HG03103 (cell line): Measurements from ENCODE around the gene RIC8B.

Source experiments
- ATAC-seq: cut with Tn5 transposase; IDR thresholded peaks from one replicate; pipeline ENCODE4 v1.9.1; 2021; ENCODE audit warnings: low read depth; ENCODE audit not compliant: unreplicated experiment

The RIC8B gene

GRCh38 chr12:106791531-106791930, 17.0 kb downstream of the RIC8B start:
- ATAC-seq = no peak

DNA sequence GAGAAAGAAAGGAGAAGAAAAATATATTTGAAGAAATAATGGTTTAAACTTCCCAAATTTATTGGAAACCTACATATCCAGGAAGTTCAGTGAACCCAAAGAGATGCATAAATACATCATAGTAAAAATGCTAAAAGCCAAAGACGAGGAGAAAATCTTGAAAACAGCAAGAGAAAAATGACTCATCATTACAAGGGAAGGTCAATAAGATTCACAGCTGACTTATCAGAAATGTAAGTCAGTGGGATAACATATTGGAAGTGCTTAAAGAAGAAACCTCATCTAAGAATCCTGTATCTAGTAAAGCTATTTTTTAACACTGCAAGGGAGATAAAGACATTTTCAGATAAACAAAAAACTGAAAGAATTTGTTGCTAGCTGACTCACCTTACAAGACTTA, 19.9 kb downstream of the RIC8B start:
- ATAC-seq = no peak

- ATAC-seq = no peak
Measured at GRCh38 chr12:106801167-106801708, 26.8 kb downstream of the RIC8B start.

- ATAC-seq = no peak
Measured at GRCh38 chr12:106801830-106802533, 27.5 kb downstream of the RIC8B start.

DNA sequence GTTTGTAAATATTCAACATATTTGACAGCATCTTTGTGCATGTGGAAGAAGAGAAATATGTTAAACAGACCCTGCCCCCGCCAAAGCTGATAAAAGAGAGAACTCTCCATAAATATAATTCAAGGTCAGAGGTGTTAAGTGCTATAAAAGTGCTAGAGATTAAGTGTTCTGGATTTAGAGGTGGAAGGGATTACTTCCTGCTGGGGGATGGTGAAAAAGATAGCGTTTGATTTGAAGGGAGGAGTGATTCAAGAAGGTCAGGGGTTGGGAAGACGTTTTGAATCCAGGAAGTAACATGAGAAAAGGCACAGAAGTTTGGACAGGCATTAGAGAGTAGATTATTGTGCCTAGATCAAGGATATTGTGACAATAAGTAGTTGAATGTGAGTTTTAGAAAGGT, 30.2 kb downstream of the RIC8B start:
- ATAC-seq = no peak

- ATAC-seq = no peak
Measured at GRCh38 chr12:106814714-106815113, 40.2 kb downstream of the RIC8B start.

DNA sequence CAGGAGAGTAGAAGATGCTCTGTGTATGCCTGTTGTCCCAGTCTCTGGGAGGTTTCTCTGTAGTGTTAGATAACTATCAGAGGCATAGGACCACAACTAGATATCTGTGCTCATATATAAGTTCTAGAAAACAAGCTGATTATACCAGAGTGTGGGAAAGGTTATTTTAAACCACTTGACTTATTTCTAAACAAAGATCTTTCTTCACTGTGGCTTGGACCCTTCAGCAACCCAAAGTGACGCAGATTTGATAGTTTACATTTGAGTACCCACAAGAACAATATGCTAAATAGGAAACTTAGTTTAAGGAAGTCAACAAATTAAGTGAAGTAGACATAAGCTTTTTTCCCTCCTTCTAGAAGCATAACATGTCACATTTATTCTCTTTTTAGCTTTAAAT, 41.3 kb downstream of the RIC8B start:
- no peak for ATAC-seq

GRCh38 chr12:106816231-106816630, 41.7 kb downstream of the RIC8B start:
- ATAC-seq = no peak

- no peak for ATAC-seq
Measured at GRCh38 chr12:106819991-106820390, 45.5 kb downstream of the RIC8B start.

- no peak for ATAC-seq
Measured at GRCh38 chr12:106831699-106832098, 57.2 kb downstream of the RIC8B start.

DNA sequence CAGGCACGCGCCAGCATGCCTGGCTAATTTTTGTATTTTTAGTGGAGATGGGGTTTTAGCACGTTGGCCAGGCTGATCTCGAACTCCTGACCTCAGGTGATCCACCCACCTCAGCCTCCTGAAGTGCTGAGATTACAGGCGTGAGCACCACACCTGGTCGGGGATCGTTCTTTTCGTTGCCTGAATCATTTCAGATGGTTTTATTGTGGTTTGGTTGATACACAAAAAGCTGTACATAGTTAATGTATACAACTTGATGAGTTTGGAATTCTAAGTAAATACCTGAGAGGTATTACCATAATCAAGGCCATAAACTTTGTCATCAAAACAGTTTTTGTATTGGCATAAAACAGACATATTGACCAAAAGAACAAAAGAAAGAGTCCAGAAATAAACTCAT, 63.3 kb downstream of the RIC8B start:
- no peak for ATAC-seq

DNA sequence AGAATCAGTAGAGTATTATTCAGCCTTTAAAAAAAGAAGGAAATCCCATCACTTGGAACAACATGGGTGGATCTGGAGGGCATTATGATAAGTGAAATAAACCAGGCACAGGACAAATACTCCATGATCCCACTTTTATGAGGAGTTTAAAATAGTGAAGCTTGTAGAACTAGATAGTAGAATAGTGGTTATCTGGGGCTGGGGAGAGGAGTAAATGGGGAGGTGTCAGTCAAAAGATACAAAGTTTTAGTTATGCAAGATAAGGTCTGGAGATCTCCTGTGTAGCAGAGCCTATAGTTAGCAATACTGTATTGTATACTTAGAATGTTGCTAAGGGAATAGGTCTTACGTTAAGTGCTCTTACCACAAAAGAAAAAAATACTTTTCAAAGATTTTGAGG, 64.9 kb downstream of the RIC8B start:
- ATAC-seq = no peak

DNA sequence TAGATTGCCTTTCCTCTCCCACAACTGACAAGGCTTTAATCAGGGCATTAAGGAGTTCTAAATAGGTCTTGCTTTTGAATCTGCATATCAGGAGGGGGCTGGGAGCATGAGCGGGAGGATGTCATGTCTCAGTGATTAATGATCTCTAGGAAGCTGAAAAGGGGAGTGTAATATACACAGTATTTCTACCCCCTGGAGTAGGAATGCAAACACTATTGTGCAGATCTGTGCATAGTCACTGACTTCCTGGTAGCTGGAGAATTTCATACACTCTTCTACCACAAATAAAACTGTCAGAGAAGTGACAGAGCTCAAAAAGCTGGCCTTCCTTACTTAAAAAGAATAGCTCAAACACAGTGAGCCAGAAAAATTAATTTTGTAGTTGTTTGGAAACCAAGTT, 65.8 kb downstream of the RIC8B start:
- no peak for ATAC-seq

DNA sequence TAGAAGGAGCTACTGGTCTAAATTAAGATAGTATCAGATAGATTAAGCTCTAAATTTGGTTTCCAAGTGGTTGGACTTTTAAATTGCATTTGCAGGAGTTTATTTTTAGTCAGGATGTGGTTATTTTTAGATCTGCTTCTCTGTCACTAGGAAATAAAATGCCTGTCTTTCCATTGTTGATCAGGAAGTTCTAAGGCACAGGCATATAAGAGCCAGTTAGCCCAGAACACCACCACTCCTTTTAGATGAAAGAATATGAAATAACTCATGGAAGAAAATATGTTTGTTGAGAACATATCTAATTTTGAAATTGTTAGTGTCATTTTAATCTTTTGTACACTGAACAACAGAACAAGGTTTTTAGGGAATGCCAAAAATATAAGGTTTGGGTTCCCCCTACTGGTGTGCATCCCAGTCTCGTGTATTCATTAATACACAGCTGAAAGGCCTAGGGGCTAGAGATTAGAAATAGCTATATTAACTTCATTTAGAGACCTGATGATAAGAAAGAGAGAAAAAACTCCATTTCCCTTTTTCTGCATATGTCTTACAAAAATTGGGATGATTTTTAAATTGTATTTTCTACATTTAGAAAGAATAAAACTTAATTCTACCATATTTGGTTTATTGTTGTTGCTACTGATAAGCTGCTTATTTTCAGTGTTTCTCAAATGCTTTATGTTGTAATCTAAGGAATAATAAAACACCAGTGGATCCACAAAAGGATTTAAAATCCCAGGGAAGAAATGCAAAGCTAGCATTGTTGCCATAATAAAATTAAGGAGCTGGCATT, 67.2 kb downstream of the RIC8B start:
- ATAC-seq = no peak

GRCh38 chr12:106845902-106846301, 71.4 kb downstream of the RIC8B start:
- no peak for ATAC-seq

GRCh38 chr12:106847861-106848260, 73.4 kb downstream of the RIC8B start:
- no peak for ATAC-seq

GRCh38 chr12:106851306-106851705, 76.8 kb downstream of the RIC8B start:
- ATAC-seq = no peak

DNA sequence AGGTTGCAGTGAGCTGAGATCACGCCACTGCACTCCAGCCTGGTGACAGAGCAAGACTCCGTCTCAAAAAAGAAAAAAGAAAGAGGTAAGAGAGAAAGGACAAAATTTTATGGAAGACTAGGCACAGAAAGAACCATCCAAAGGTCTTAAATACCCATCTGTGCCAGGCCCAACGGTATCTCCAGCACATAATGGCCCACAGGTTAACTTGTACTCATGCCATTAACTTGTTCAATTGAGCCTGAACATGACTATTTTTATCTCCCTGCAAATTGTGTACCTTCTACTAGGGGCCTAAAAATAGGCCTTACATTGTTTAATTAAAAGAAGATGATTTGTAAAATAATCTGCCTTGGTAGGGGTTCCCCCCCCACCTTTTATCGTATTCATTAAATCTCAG, 80.2 kb downstream of the RIC8B start:
- no peak for ATAC-seq

- ATAC-seq = no peak
Measured at GRCh38 chr12:106855221-106855758, 80.8 kb downstream of the RIC8B start.

DNA sequence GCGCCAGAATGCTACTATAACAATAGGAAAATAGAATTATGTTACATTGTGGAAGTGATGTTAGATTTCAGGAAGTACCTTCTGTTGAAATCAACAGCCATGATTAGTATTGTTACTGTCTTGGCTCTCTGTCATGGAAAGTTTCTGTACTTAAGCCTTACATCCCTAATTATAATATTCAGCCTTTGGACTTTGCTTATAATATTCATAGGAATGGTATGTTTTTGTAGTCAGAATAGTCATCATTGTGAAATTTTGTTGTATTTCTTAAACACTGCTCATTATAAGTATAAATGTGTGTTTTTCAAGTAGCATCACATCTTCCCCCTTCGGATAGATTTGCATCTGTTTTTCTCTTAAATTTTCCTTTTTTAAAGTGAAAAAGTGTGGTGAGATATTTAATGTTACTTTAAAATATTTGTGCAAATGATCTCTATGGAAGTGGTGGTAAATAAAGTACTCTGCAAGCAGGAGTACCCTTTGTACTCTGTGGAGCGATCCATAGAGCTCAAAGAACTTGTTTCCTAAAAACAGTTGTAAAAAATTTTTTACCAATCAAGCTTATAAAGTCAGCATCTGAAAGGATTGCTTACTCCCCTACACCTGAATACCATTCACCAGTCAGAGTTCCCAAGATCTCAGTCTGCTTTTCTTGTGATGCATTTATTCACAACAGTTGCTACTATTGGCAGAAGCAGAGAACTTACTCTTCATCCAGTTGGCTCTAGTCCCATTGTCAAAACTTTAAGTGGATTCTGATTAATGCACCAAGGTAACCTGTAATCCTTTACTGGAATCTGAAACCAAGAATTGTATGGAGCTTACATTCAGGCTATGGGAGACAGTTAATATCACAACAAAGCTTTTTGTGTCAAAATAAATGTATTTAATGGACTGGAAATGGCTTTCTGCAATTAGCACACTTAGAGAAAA, 87.8 kb downstream of the RIC8B start:
- ATAC-seq = no peak

- ATAC-seq = no peak
Measured at GRCh38 chr12:106863189-106863588, 88.7 kb downstream of the RIC8B start.
